C4-2B (cell line): ENCODE results near the gene MAP3K14.

Source experiments
- CTCF ChIP-seq: fragments of 450-650 bp; conservative IDR thresholded peaks from 2 replicates; pipeline ENCODE4 v1.5.1; 2017; ENCODE audit warnings: mild to moderate bottlenecking
- ZFX ChIP-seq: fragments of 450-650 bp; IDR thresholded peaks from 2 replicates; pipeline ENCODE4 v1.6.1; 2017

GRCh38 chr17:45277992-45278391 lies 38.8 kb downstream of the MAP3K14 start:
- TF ChIP-seq CTCF, result no peak
- TF ChIP-seq ZFX, result no peak
